ENCODE data around the gene COG3. TPM values are rescaled to one million over a fixed set of nuclear protein-coding genes. Genes with fewer than 3 reads are reported as not detected.

COG3 gene
- total and polyA plus RNA-seq, 4 donors = 7.4 to 39.3 (median 26.6) TPM

DNA sequence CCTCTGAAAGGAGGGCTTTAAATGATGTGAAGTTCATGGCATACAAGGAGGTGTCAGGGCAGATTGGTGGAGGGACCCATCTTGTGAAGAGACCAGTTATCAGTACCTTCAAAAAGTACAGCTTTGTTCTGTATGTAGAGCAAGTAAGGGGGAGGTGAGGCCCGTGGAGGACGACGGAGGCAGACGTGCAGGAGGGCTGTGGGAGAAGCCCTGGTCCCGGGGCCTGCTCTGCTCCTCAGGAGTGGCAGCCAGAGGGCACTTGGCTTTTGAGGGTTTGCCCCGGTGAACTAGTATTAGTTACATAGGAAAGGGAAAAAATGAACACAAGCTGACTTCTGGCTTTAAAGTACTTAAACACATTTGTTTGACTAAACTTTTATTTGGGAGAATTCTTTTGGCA is 42.1 kb downstream of the COG3 start:
- H3K9me3 ChIP-seq (ENCODE audit: control insufficient read depth, low read length) = no peaks in the 10 kb centered on the region
- peaks cover 2 to 3% of the 10 kb centered on the region in 2 donors for H3K36me3 ChIP-seq (ENCODE audit: control insufficient read depth in 1 of 2, insufficient read depth in 2 of 2, low read length in 1 of 2)
- no peak overlapping the region for H3K27ac ChIP-seq (ENCODE audit: low read depth in 1 of 2, low read length in 2 of 2)
- ATAC-seq (ENCODE audit: low FRiP score) = no peak
- intact Hi-C loops (cut with DNase I) = loop anchor here in 1 of 2 donors (10.0 kb wide), 1 partner anchor 142 kb away; no protein-coding TSS in a partner anchor
- no peak for DNase-seq
- H3K4me1 ChIP-seq (ENCODE audit: control insufficient read depth in 1 of 2, insufficient read depth in 2 of 2, low read length in 2 of 2) = no peaks in the 10 kb centered on the region
- no peaks in the 10 kb centered on the region for H3K27me3 ChIP-seq (ENCODE audit: control insufficient read depth in 1 of 2, insufficient read depth in 2 of 2, low read length in 1 of 2)
- H3K4me3 ChIP-seq (ENCODE audit: low read length in 2 of 2) = no peak overlapping the region
- 73 to 80% methylated on average over 6 of the region's 6 CpGs for WGBS, 2 donors

DNA sequence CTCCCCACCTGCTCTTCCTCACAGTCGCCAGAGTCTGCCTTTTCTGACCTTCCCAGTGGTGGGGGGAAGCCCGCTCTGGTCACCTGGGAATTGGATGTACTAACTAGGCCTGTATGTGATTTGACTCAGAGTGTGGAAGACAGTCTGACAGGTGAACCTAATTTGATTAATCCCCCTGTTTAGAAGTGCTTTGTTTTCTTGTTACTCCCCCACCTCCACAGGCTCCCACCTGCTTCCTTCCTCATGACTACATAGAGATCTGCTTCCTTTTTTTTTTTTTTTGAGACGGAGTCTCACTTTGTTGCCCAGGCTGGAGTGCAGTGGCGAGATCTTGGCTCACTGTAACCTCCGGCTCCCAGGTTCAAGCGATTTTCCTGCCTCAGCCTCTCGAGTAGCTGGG is 44.0 kb downstream of the COG3 start:
- H3K36me3 ChIP-seq (ENCODE audit: control insufficient read depth in 1 of 2, insufficient read depth in 2 of 2, low read length in 1 of 2) = peaks cover 7 to 9% of the 10 kb centered on the region in 2 donors

DNA sequence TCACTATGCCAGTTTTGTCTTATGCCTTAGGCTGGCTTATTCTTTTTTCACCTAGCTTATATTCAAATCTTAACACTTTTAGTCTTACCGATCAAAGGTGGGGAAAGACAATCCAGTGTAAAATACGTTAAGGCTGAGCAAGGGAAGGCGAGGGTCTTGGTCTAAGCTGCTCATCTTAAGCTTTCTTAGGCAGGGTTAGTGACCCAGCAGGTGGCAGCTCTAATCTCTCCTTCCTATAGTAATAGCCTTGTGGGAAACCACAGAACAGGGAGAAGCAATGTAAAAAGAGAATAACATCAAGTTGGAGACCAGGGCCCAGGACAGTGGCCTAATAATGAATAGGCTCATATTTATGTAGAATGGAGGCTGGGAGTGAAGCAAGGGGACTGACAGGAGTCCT is 45.9 kb downstream of the COG3 start:
- no peak overlapping the region for H3K27ac ChIP-seq (ENCODE audit: low read depth in 1 of 2, low read length in 2 of 2)
- H3K36me3 ChIP-seq (ENCODE audit: control insufficient read depth in 1 of 2, insufficient read depth in 2 of 2, low read length in 1 of 2) = peaks cover 7 to 10% of the 10 kb centered on the region in 2 donors
- WGBS, 2 donors = 91 to 92% methylated on average over 3 of the region's 3 CpGs
- no peak for DNase-seq
- ATAC-seq (ENCODE audit: low FRiP score) = no peak
- H3K27me3 ChIP-seq (ENCODE audit: control insufficient read depth in 1 of 2, insufficient read depth in 2 of 2, low read length in 1 of 2) = no peaks in the 10 kb centered on the region
- H3K9me3 ChIP-seq (ENCODE audit: control insufficient read depth, low read length) = no peaks in the 10 kb centered on the region
- no peaks in the 10 kb centered on the region for H3K4me1 ChIP-seq (ENCODE audit: control insufficient read depth in 1 of 2, insufficient read depth in 2 of 2, low read length in 2 of 2)
- intact Hi-C loops (cut with DNase I) = no loop called here
- H3K4me3 ChIP-seq (ENCODE audit: low read length in 2 of 2) = no peak overlapping the region

More for the DNA sequence above, 44.0 kb downstream of the COG3 start:
- intact Hi-C loops (cut with DNase I) = loop anchor here in 1 of 2 donors (10.0 kb wide), 1 partner anchor 144 kb away; no protein-coding TSS in a partner anchor
- H3K27ac ChIP-seq (ENCODE audit: low read depth in 1 of 2, low read length in 2 of 2) = no peak overlapping the region
- H3K9me3 ChIP-seq (ENCODE audit: control insufficient read depth, low read length) = no peaks in the 10 kb centered on the region
- H3K4me1 ChIP-seq (ENCODE audit: control insufficient read depth in 1 of 2, insufficient read depth in 2 of 2, low read length in 2 of 2) = no peaks in the 10 kb centered on the region
- DNase-seq (no peak), ATAC-seq (ENCODE audit: low FRiP score) (no peak)
- no peak overlapping the region for H3K4me3 ChIP-seq (ENCODE audit: low read length in 2 of 2)
- WGBS, 2 donors = 87 to 89% methylated on average over 7 of the region's 7 CpGs
- no peaks in the 10 kb centered on the region for H3K27me3 ChIP-seq (ENCODE audit: control insufficient read depth in 1 of 2, insufficient read depth in 2 of 2, low read length in 1 of 2)

DNA sequence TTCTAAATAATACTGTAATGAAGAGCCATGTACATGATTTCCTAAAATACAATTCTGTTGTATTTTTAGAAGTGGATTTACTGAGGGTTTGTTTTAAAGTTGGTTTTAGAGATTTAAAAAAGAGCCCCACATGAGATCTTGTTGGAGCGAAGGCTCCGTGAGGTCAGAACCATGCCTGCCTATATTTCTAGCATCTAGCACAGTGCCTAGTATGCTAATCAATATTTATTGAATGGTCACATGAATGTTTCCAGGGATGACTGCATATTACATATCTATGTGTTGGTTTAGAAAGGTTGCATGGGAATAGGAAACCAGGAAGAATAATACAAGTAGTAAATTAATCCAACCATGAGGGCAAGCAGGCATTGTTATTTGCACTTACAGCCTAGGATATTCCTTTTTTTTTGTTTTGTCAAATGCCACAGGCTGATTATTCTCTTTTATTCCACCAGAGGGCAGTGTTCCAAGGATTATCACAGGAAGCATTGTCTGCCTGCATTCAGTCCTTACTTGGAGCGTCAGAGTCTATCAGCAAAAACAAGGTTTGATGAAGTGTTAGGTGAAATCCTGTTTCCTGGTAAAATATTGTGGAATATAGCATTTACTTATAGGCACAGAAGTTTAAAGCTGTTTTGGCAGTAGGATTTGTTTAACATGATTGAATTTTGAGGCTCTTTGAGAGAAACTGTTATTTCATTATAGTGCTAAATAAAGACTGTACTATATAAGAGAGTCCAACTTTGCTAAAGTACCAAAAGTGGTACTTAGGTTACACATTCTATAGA is 46.8 kb downstream of the COG3 start:
- Histone ChIP-seq H3K27ac (ENCODE audit: low read depth in 1 of 2, low read length in 2 of 2) (no peak overlapping the region), H3K27me3 (ENCODE audit: control insufficient read depth in 1 of 2, insufficient read depth in 2 of 2, low read length in 1 of 2) (no peaks in the 10 kb centered on the region), H3K9me3 (ENCODE audit: control insufficient read depth, low read length) (no peaks in the 10 kb centered on the region), H3K4me3 (ENCODE audit: low read length in 2 of 2) (no peak overlapping the region), H3K4me1 (ENCODE audit: control insufficient read depth in 1 of 2, insufficient read depth in 2 of 2, low read length in 2 of 2) (no peaks in the 10 kb centered on the region), H3K36me3 (ENCODE audit: control insufficient read depth in 1 of 2, insufficient read depth in 2 of 2, low read length in 1 of 2) (peaks cover 9 to 10% of the 10 kb centered on the region in 2 donors)
- peak; percentile 82 for ATAC-seq (ENCODE audit: low FRiP score)
- no peak for DNase-seq
- intact Hi-C loops (cut with DNase I) = no loop called here
- 52 to 54% methylated on average over 3 of the region's 3 CpGs for WGBS, 2 donors

DNA sequence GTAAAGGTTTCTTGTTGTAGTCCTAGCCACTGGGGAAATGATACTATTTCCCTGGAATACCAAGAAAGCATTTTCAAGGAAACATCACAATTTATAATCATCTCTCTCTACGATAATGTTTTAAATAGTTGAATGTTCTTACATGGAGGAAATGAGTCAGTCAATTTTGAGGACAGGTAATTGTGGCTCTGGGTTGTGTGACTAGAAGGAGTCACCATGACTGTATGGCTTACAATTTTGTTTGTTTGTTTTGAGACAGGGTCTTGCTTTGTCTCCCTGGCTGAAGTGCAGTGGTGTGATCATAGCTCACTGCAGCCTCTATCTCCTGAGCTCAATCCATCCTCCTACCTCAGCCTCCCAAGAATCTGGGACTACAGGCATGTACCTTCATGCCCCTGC is 47.4 kb downstream of the COG3 start:
- Histone ChIP-seq H3K4me3 (ENCODE audit: low read length in 2 of 2) (no peak overlapping the region), H3K27me3 (ENCODE audit: control insufficient read depth in 1 of 2, insufficient read depth in 2 of 2, low read length in 1 of 2) (no peaks in the 10 kb centered on the region), H3K36me3 (ENCODE audit: control insufficient read depth in 1 of 2, insufficient read depth in 2 of 2, low read length in 1 of 2) (peaks cover 9 to 10% of the 10 kb centered on the region in 2 donors), H3K9me3 (ENCODE audit: control insufficient read depth, low read length) (no peaks in the 10 kb centered on the region), H3K4me1 (ENCODE audit: control insufficient read depth in 1 of 2, insufficient read depth in 2 of 2, low read length in 2 of 2) (no peaks in the 10 kb centered on the region), H3K27ac (ENCODE audit: low read depth in 1 of 2, low read length in 2 of 2) (no peak overlapping the region)
- DNase-seq (no peak), ATAC-seq (ENCODE audit: low FRiP score) (no peak)
- 52 to 58% methylated on average over 1 of the region's 1 CpG for WGBS, 2 donors
- intact Hi-C loops (cut with DNase I) = no loop called here

DNA sequence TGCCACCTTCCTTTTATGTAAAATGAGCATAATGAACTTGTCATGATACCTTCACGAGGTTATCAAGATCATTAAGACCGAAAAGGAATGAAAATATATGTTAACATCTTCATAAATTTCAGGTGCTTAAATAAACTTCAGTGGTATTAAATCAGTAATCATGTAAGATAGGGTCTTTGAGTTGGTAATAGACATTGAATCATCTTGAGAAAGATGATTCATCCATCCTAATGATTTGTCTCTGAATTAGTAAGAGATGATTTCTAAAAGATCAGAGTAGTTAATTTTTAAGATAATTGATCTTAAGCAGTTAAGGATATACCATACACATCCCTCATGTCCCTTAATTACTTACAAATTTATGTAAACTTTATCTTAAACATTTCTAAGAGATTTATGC is 52.0 kb downstream of the COG3 start:
- no peak for ATAC-seq (ENCODE audit: low FRiP score)
- 85 to 92% methylated on average over 2 of the region's 2 CpGs for WGBS, 2 donors
- Histone ChIP-seq H3K27me3 (ENCODE audit: control insufficient read depth in 1 of 2, insufficient read depth in 2 of 2, low read length in 1 of 2) (no peaks in the 10 kb centered on the region), H3K36me3 (ENCODE audit: control insufficient read depth in 1 of 2, insufficient read depth in 2 of 2, low read length in 1 of 2) (peaks cover 6 to 12% of the 10 kb centered on the region in 2 donors), H3K4me1 (ENCODE audit: control insufficient read depth in 1 of 2, insufficient read depth in 2 of 2, low read length in 2 of 2) (peaks cover 0 to 3% of the 10 kb centered on the region in 2 donors), H3K9me3 (ENCODE audit: control insufficient read depth, low read length) (no peaks in the 10 kb centered on the region), H3K4me3 (ENCODE audit: low read length in 2 of 2) (no peak overlapping the region), H3K27ac (ENCODE audit: low read depth in 1 of 2, low read length in 2 of 2) (no peak overlapping the region)
- DNase-seq = no peak
- intact Hi-C loops (cut with DNase I) = no loop called here

DNA sequence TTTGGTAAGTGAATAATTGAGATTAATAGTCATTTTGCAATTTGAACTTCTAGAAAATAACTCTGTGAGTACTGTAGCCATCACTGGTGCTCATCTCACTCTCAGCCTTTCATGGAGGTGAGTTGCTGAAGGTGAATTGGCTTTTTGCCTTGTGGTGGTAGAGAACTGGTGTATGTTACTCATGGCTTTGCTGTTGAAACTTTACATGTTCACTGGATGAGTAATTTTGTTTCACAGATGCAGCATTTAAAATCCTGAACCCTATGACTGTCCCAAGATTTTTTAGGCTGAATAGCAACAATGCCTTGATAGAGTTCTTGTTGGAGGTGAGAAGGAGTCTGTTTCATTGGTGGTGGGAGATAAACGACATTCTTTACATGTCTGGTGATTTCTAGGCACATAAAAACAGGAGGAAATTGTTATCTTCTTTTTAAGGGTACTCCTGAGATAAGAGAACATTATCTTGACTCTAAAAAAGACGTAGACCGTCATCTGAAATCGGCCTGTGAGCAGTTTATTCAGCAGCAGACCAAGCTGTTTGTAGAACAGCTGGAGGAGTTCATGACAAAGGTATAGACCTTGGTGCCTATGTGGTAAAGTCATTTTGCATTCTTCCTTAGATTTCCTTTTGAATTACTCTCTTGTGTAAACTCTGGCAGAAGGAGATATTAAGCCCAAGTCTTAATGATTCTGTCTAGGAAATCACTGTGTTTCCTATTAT is 53.9 kb downstream of the COG3 start:
- no peak overlapping the region for H3K27ac ChIP-seq (ENCODE audit: low read depth in 1 of 2, low read length in 2 of 2)
- DNase-seq = no peak
- H3K9me3 ChIP-seq (ENCODE audit: control insufficient read depth, low read length) = no peaks in the 10 kb centered on the region
- no peak for ATAC-seq (ENCODE audit: low FRiP score)
- peaks cover 2 to 5% of the 10 kb centered on the region in 2 donors for H3K36me3 ChIP-seq (ENCODE audit: control insufficient read depth in 1 of 2, insufficient read depth in 2 of 2, low read length in 1 of 2)
- intact Hi-C loops (cut with DNase I) = no loop called here
- no peaks in the 10 kb centered on the region for H3K27me3 ChIP-seq (ENCODE audit: control insufficient read depth in 1 of 2, insufficient read depth in 2 of 2, low read length in 1 of 2)
- 67 to 68% methylated on average over 4 of the region's 4 CpGs for WGBS, 2 donors
- H3K4me1 ChIP-seq (ENCODE audit: control insufficient read depth in 1 of 2, insufficient read depth in 2 of 2, low read length in 2 of 2) = peaks cover 0 to 3% of the 10 kb centered on the region in 2 donors
- H3K4me3 ChIP-seq (ENCODE audit: low read length in 2 of 2) = no peak overlapping the region

DNA sequence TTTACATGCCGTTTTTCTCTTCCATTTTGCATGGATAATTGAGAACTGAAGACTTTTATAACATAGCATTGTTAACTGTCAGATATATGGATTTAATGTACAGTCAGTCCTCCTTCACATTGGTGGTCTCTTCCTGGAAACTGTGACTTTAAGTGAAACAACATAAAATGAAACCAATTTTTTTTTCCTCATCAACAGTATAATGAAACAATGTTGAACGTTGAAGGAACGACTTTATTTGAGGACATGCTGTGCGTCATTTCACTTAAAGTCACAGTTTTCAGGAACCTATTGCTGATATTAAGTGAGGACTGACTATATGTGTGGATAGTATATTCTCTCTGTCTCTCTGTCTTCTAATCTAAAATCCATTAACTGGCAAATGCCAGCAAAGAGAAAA is 54.8 kb downstream of the COG3 start:
- H3K27ac ChIP-seq (ENCODE audit: low read depth in 1 of 2, low read length in 2 of 2) = no peak overlapping the region
- intact Hi-C loops (cut with DNase I) = no loop called here

More for the DNA sequence above, 54.8 kb downstream of the COG3 start:
- Histone ChIP-seq H3K36me3 (ENCODE audit: control insufficient read depth in 1 of 2, insufficient read depth in 2 of 2, low read length in 1 of 2) (peaks cover 4 to 5% of the 10 kb centered on the region in 2 donors), H3K9me3 (ENCODE audit: control insufficient read depth, low read length) (no peaks in the 10 kb centered on the region), H3K4me3 (ENCODE audit: low read length in 2 of 2) (no peak overlapping the region), H3K27me3 (ENCODE audit: control insufficient read depth in 1 of 2, insufficient read depth in 2 of 2, low read length in 1 of 2) (no peaks in the 10 kb centered on the region), H3K4me1 (ENCODE audit: control insufficient read depth in 1 of 2, insufficient read depth in 2 of 2, low read length in 2 of 2) (peaks cover 0 to 3% of the 10 kb centered on the region in 2 donors)
- ATAC-seq (ENCODE audit: low FRiP score) (no peak), DNase-seq (no peak)
- WGBS, 2 donors = 76 to 80% methylated on average over 4 of the region's 4 CpGs

Measured in aorta (tissue), 5 donors.